ENCODE data around the gene GPAM. TPM values are rescaled to one million over a fixed set of nuclear protein-coding genes. Genes with fewer than 3 reads are reported as not detected.
A peak's percentile ranks its signal among the peaks of the same experiment; 100 is the strongest.

Gene GPAM
- total RNA-seq: 6.9 TPM

- Histone ChIP-seq H3K27ac (peak within 1 kb of the TSS; percentile 49), H3K9me3 (no peaks in the 10 kb centered on the region), H3K27me3 (no peaks in the 10 kb centered on the region), H3K4me3 (peak within 1 kb of the TSS; percentile 90 to 92), H3K4me1 (peaks cover 14% of the 10 kb centered on the region), H3K36me3 (peaks cover 0 to 9% of the 10 kb centered on the region in 2 donors)
- no peak for TF ChIP-seq CTCF (IDR thresholded peaks at IDR 0.05)
- peak in 1 of 2 donors; percentile 24 for TF ChIP-seq POLR2A (IDR thresholded peaks at IDR 0.05)
- peak; percentile 83 to 87 for TF ChIP-seq POLR2AphosphoS5 (IDR thresholded peaks at IDR 0.05; ENCODE audit: insufficient read depth in 1 of 2, low read depth in 1 of 2)
- intact Hi-C loops (cut with DNase I): no loop called here
- DNase-seq (ENCODE audit: extremely low spot score in 2 of 2): peak; percentile 92 to 98
Measured at GRCh38 chr10:112183329-112184051, at the start of gene GPAM. TSS of gene GPAM (minus strand) at chr10:112183765. CDS start at chr10:112181784, 1,981 bp downstream.

- no peak overlapping the region for H3K4me3 ChIP-seq
- no peaks in the 10 kb centered on the region for H3K4me1 ChIP-seq
- H3K9me3 ChIP-seq: no peaks in the 10 kb centered on the region
- no peak for DNase-seq (ENCODE audit: extremely low spot score in 2 of 2)
- TF ChIP-seq POLR2A (IDR thresholded peaks at IDR 0.05) (no peak), POLR2AphosphoS5 (IDR thresholded peaks at IDR 0.05; ENCODE audit: insufficient read depth in 1 of 2, low read depth in 1 of 2) (no peak), CTCF (IDR thresholded peaks at IDR 0.05) (no peak)
- intact Hi-C loops (cut with DNase I): no loop called here
- no peak overlapping the region for H3K27ac ChIP-seq
- no peaks in the 10 kb centered on the region for H3K36me3 ChIP-seq
- no peaks in the 10 kb centered on the region for H3K27me3 ChIP-seq
Measured at GRCh38 chr10:112232670-112233069, 49.1 kb upstream of the GPAM start.

- Histone ChIP-seq H3K27ac (no peak overlapping the region), H3K27me3 (no peaks in the 10 kb centered on the region), H3K9me3 (no peaks in the 10 kb centered on the region), H3K36me3 (no peaks in the 10 kb centered on the region), H3K4me1 (no peaks in the 10 kb centered on the region), H3K4me3 (no peak overlapping the region)
- TF ChIP-seq POLR2AphosphoS5 (IDR thresholded peaks at IDR 0.05; ENCODE audit: insufficient read depth in 1 of 2, low read depth in 1 of 2) (no peak), CTCF (IDR thresholded peaks at IDR 0.05) (no peak), POLR2A (IDR thresholded peaks at IDR 0.05) (no peak)
- DNase-seq (ENCODE audit: extremely low spot score in 2 of 2): no peak
- intact Hi-C loops (cut with DNase I): no loop called here
Measured at GRCh38 chr10:112231602-112232400, 48.2 kb upstream of the GPAM start.

GRCh38 chr10:112230325-112230988 is 46.9 kb upstream of the GPAM start:
- no peaks in the 10 kb centered on the region for H3K9me3 ChIP-seq
- TF ChIP-seq POLR2A (IDR thresholded peaks at IDR 0.05) (no peak), CTCF (IDR thresholded peaks at IDR 0.05) (no peak), POLR2AphosphoS5 (IDR thresholded peaks at IDR 0.05; ENCODE audit: insufficient read depth in 1 of 2, low read depth in 1 of 2) (no peak)
- H3K4me1 ChIP-seq: no peaks in the 10 kb centered on the region
- intact Hi-C loops (cut with DNase I): no loop called here
- H3K27ac ChIP-seq: no peak overlapping the region
- no peaks in the 10 kb centered on the region for H3K36me3 ChIP-seq
- no peak for DNase-seq (ENCODE audit: extremely low spot score in 2 of 2)
- no peak overlapping the region for H3K4me3 ChIP-seq
- H3K27me3 ChIP-seq: no peaks in the 10 kb centered on the region

Data from vagina (tissue), 2 donors.